H1 (cell line): ENCODE data around the gene ASS1. TPM values are rescaled to one million over a fixed set of nuclear protein-coding genes. Genes with fewer than 3 reads are reported as not detected.

Experiments
- BACH1 ChIP-seq: IDR thresholded peaks from 2 replicates; pipeline ENCODE4 v1.6.1; 2012; ENCODE audit warnings: low read length, improper control_type of control experiment
- FOSL1 ChIP-seq: IDR thresholded peaks from 2 replicates; pipeline ENCODE4 v1.6.1; 2011; ENCODE audit warnings: mild to moderate bottlenecking, low read depth, low read length, moderate library complexity; ENCODE audit not compliant: insufficient read depth
- GTF2F1 ChIP-seq: IDR thresholded peaks from 2 replicates; pipeline ENCODE4 v1.6.1; 2012; ENCODE audit warnings: low read depth, low read length, improper control_type of control experiment, borderline replicate concordance
- polyA plus RNA-seq, 7 experiments: library from polyadenylated mRNA; depleted of rRNA in 3 of 7; stranded (reverse) in 5 of 7; unstranded in 2 of 7; fragments of >200 nt in 5 of 7; fragments of 200-250 nt in 2 of 7; gene quantifications; 1 replicate in 5 of 7; 2 replicates in 1 of 7; 4 replicates in 1 of 7; pipeline versions ENCODE4 v1.2.1 to v1.2.3, GENCODE V29; 2011 to 2013; ENCODE audit warnings: missing spikeins in 2 of 7, mixed read lengths in 2 of 7
- total RNA-seq: library from RNA; stranded (reverse); fragmentation: NEBNext Ultra II Directional; extraction: Animal tissue kit (Norgen Biotek cat#: 25700); gene quantifications from 2 replicates; pipeline ENCODE4 v1.2.1, GENCODE V29; 2021

ASS1 gene
- total and polyA plus RNA-seq, 2 of the 8 experiments (the other 6 are each of a cell fraction or from before 2014, with no cell fraction given): 108 to 296 TPM

GRCh38 chr9:130466537-130467217 is 21.9 kb downstream of the ASS1 start (continued):
- TF ChIP-seq FOSL1: no peak
- no peak for TF ChIP-seq BACH1
- TF ChIP-seq GTF2F1: no peak
